ENCODE results near the gene ADAMTSL3. TPM values are rescaled to one million over a fixed set of nuclear protein-coding genes. Genes with fewer than 3 reads are reported as not detected.

The ADAMTSL3 gene
- total and polyA plus RNA-seq, 2 donors (not counting 1 experiment from before 2014, with no cell fraction given), result 0.01 TPM; not detected in 1

DNA sequence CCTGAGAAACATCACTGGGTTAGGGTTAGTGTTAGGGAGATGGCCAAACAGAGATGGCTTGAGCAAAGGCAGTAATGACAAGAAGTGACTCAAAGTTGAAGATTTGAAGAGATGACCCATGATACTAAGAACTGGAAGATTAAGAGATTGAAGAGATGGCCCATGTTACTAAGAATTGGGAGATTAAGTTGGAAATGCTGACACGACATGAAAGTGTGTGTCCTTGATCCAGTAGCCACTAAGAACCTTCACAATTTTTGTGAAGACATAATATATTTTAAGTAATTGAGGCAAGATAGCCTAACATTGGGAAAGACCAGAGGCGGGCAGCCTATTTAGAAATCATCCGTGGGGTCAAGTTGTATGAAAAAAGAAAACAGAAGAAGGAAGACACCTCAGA is 239.4 kb downstream of the ADAMTSL3 start:
- CTCF ChIA-PET, result no interaction called here
- Mint-ChIP-seq H3K27ac (no peak overlapping the region), H3K9me3 (ENCODE audit: insufficient read depth) (no peaks in the 10 kb centered on the region), H3K27me3 (no peaks in the 10 kb centered on the region), H3K4me3 (no peak overlapping the region), H3K4me1 (no peaks in the 10 kb centered on the region)
- Histone ChIP-seq H3K9me3 (ENCODE audit: control extremely low read depth in 1 of 3, control insufficient read depth in 2 of 3, insufficient read depth in 1 of 3, low read length in 2 of 3) (no peaks in the 10 kb centered on the region), H3K27ac (ENCODE audit: low read length in 2 of 2) (no peak overlapping the region), H3K4me1 (ENCODE audit: control insufficient read depth in 2 of 2, insufficient read depth in 2 of 2, low read length in 2 of 2) (no peaks in the 10 kb centered on the region), H2AFZ (ENCODE audit: insufficient read depth, low read depth, low read length, poor library complexity, severe bottlenecking) (no peak overlapping the region), H3K9ac (ENCODE audit: low read length) (no peak overlapping the region), H3K27me3 (replicated peaks in 1 of 4; ENCODE audit: control extremely low read depth in 1 of 4, control insufficient read depth in 3 of 4, insufficient read depth in 4 of 4, low read length in 3 of 4) (no peaks in the 10 kb centered on the region), H3K79me2 (ENCODE audit: control insufficient read depth, insufficient read depth, low read length) (no peaks in the 10 kb centered on the region), H4K20me1 (ENCODE audit: control insufficient read depth, insufficient read depth, low read length, poor library complexity, severe bottlenecking) (no peaks in the 10 kb centered on the region), H3K4me3 (ENCODE audit: control extremely low read depth in 1 of 5, extremely low read depth in 1 of 5, insufficient read depth in 1 of 5, low read depth in 2 of 5, low read length in 4 of 5) (no peak overlapping the region), H3K36me3 (replicated peaks in 1 of 2; ENCODE audit: control extremely low read depth in 1 of 2, control insufficient read depth in 1 of 2, extremely low read depth in 1 of 2, insufficient read depth in 2 of 2, low read length in 1 of 2) (no peaks in the 10 kb centered on the region), H3K4me2 (replicated peaks; ENCODE audit: low read depth, low read length, poor library complexity, severe bottlenecking) (no peak overlapping the region)
- WGBS (ENCODE audit: insufficient coverage), result 100% methylated on average over 2 of the region's 3 CpGs
- POLR2A ChIA-PET, result no interaction called here
- intact Hi-C loops (cut with micrococcal nuclease), result no loop called here
- ATAC-seq (ENCODE audit: low read depth) (no peak), DNase-seq (no peak)
- TF ChIP-seq, protein P1, sequence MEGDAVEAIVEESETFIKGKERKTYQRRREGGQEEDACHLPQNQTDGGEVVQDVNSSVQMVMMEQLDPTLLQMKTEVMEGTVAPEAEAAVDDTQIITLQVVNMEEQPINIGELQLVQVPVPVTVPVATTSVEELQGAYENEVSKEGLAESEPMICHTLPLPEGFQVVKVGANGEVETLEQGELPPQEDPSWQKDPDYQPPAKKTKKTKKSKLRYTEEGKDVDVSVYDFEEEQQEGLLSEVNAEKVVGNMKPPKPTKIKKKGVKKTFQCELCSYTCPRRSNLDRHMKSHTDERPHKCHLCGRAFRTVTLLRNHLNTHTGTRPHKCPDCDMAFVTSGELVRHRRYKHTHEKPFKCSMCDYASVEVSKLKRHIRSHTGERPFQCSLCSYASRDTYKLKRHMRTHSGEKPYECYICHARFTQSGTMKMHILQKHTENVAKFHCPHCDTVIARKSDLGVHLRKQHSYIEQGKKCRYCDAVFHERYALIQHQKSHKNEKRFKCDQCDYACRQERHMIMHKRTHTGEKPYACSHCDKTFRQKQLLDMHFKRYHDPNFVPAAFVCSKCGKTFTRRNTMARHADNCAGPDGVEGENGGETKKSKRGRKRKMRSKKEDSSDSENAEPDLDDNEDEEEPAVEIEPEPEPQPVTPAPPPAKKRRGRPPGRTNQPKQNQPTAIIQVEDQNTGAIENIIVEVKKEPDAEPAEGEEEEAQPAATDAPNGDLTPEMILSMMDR (IDR thresholded peaks at IDR 0.05), result no peak
- TF ChIP-seq EZH2 (IDR thresholded peaks at IDR 0.05; ENCODE audit: borderline replicate concordance, insufficient read depth, low read depth, low read length, poor library complexity, severe bottlenecking), result no peak

DNA sequence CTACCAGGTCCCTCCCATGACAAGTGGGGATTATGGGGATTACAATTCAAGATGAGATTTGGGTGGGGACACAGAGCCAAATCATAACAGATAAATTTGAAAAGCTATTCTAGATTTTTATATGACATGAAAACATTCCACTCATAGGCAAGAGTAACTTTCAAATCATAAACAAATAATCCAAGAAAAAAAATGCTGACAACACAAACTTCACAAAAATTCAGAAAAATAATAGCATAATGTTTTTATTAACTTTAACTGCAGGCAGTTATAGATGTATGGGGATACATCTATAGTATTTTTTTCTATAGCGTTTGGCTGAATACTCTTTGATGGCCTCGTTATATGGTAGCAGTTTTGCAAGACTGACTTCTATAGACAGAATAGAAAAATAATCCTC is 243.1 kb downstream of the ADAMTSL3 start:
- H3K27me3 ChIP-seq (replicated peaks in 1 of 4; ENCODE audit: control extremely low read depth in 1 of 4, control insufficient read depth in 3 of 4, insufficient read depth in 4 of 4, low read length in 3 of 4), result no peaks in the 10 kb centered on the region
- H3K9me3 Mint-ChIP-seq (ENCODE audit: insufficient read depth), result no peaks in the 10 kb centered on the region
- no peaks in the 10 kb centered on the region for H3K36me3 ChIP-seq (replicated peaks in 1 of 2; ENCODE audit: control extremely low read depth in 1 of 2, control insufficient read depth in 1 of 2, extremely low read depth in 1 of 2, insufficient read depth in 2 of 2, low read length in 1 of 2)
- H3K4me3 ChIP-seq (ENCODE audit: control extremely low read depth in 1 of 5, extremely low read depth in 1 of 5, insufficient read depth in 1 of 5, low read depth in 2 of 5, low read length in 4 of 5), result no peak overlapping the region
- no peaks in the 10 kb centered on the region for H4K20me1 ChIP-seq (ENCODE audit: control insufficient read depth, insufficient read depth, low read length, poor library complexity, severe bottlenecking)
- H3K27ac Mint-ChIP-seq, result no peak overlapping the region
- intact Hi-C loops (cut with micrococcal nuclease), result no loop called here
- H3K9ac ChIP-seq (ENCODE audit: low read length), result no peak overlapping the region
- CTCF ChIA-PET, result interaction anchor here (0.6 kb wide), 1 partner anchor 60 kb away, joined by 3 read pairs; no protein-coding TSS in a partner anchor
- no peak overlapping the region for H2AFZ ChIP-seq (ENCODE audit: insufficient read depth, low read depth, low read length, poor library complexity, severe bottlenecking)
- no peaks in the 10 kb centered on the region for H3K27me3 Mint-ChIP-seq
- H3K79me2 ChIP-seq (ENCODE audit: control insufficient read depth, insufficient read depth, low read length), result no peaks in the 10 kb centered on the region
- H3K4me1 Mint-ChIP-seq, result no peaks in the 10 kb centered on the region
- H3K4me1 ChIP-seq (ENCODE audit: control insufficient read depth in 2 of 2, insufficient read depth in 2 of 2, low read length in 2 of 2), result no peaks in the 10 kb centered on the region
- no CpG with 5 or more reads among the region's 2 CpGs for WGBS (ENCODE audit: insufficient coverage)
- no peak overlapping the region for H3K27ac ChIP-seq (ENCODE audit: low read length in 2 of 2)
- no peak overlapping the region for H3K4me2 ChIP-seq (replicated peaks; ENCODE audit: low read depth, low read length, poor library complexity, severe bottlenecking)
- H3K9me3 ChIP-seq (ENCODE audit: control extremely low read depth in 1 of 3, control insufficient read depth in 2 of 3, insufficient read depth in 1 of 3, low read length in 2 of 3), result peaks cover 0 to 3% (median 0%) of the 10 kb centered on the region in 3 donors
- DNase-seq (no peak), ATAC-seq (ENCODE audit: low read depth) (no peak)
- no peak overlapping the region for H3K4me3 Mint-ChIP-seq
- TF ChIP-seq, protein P1 (IDR thresholded peaks at IDR 0.05), result no peak
- TF ChIP-seq EZH2 (IDR thresholded peaks at IDR 0.05; ENCODE audit: borderline replicate concordance, insufficient read depth, low read depth, low read length, poor library complexity, severe bottlenecking), result no peak
- POLR2A ChIA-PET, result no interaction called here
